Memory B cell (primary cell): ENCODE results near the gene CLDN3.
"Not testable (repeated sequence)": the region's sequence is repeated elsewhere in the genome, so short reads cannot be mapped to it uniquely, and the experiment has no call there.

Experiments
- ATAC-seq: fragments of 150-1000 bp; cut with Tn5 transposase; 2 replicates; pipeline ENCODE4 v1.10.0; 2021; ENCODE audit warnings: low read depth, mild to moderate bottlenecking, moderate library complexity
- DNase-seq, 2 donors: peaks; one replicate each; pipeline ENCODE4 v3.0.0; 2022; ENCODE audit warnings: low spot score in 2 of 2
- H3K27ac Mint-ChIP-seq: one replicate; pipeline ENCODE4 v1.8.0; 2022; ENCODE audit warnings: mild to moderate bottlenecking, moderate library complexity, mixed read lengths
- H3K27me3 Mint-ChIP-seq: one replicate; pipeline ENCODE4 v1.8.0; 2022; ENCODE audit warnings: mixed read lengths
- H3K36me3 Mint-ChIP-seq: one replicate; pipeline ENCODE4 v1.8.0; 2022; ENCODE audit warnings: mild to moderate bottlenecking, mixed read lengths
- H3K4me1 Mint-ChIP-seq: one replicate; pipeline ENCODE4 v1.8.0; 2022; ENCODE audit warnings: mixed read lengths
- H3K4me3 Mint-ChIP-seq: one replicate; pipeline ENCODE4 v1.8.0; 2022; ENCODE audit warnings: mild to moderate bottlenecking, moderate library complexity, mixed read lengths
- H3K9me3 Mint-ChIP-seq: one replicate; pipeline ENCODE4 v1.8.0; 2022; ENCODE audit warnings: mixed read lengths

CLDN3 gene

GRCh38 chr7:73770002-73770859, at the start of gene CLDN3:
Gene CLDN3 (minus strand): TSS chr7:73770270. CDS start chr7:73770049, 221 bp downstream.
- ATAC-seq (peak; percentile 72), DNase-seq (peak in 1 of 2 donors; percentile 21)
- peaks cover 2% of the 10 kb centered on the region for H3K4me1 Mint-ChIP-seq
- peaks cover 1% of the 10 kb centered on the region for H3K36me3 Mint-ChIP-seq
- peaks cover 23% of the 10 kb centered on the region for H3K27me3 Mint-ChIP-seq
- no peaks in the 10 kb centered on the region for H3K9me3 Mint-ChIP-seq
- H3K27ac Mint-ChIP-seq, result no peak within 1 kb of the TSS
- H3K4me3 Mint-ChIP-seq, result peak within 1 kb of the TSS; percentile 67

- Mint-ChIP-seq H3K27ac (no peak overlapping the region), H3K36me3 (no peaks in the 10 kb centered on the region), H3K27me3 (peaks cover 20% of the 10 kb centered on the region), H3K4me3 (no peak overlapping the region), H3K4me1 (no peaks in the 10 kb centered on the region), H3K9me3 (peaks cover 7% of the 10 kb centered on the region)
- no peak for ATAC-seq
- DNase-seq, result no peak
These were observed 47.1 kb upstream of the CLDN3 start for GRCh38 chr7:73817121-73817520.

- no peaks in the 10 kb centered on the region for H3K4me1 Mint-ChIP-seq
- no peak overlapping the region for H3K27ac Mint-ChIP-seq
- no peak for ATAC-seq
These were observed 45.4 kb upstream of the CLDN3 start for GRCh38 chr7:73815436-73815835.

GRCh38 chr7:73812996-73813395, 42.9 kb upstream of the CLDN3 start:
- H3K9me3 Mint-ChIP-seq, result peaks cover 6% of the 10 kb centered on the region
- peaks cover 12% of the 10 kb centered on the region for H3K27me3 Mint-ChIP-seq
- H3K4me3 Mint-ChIP-seq, result no peak overlapping the region
- H3K4me1 Mint-ChIP-seq, result no peaks in the 10 kb centered on the region
- no peak for DNase-seq
- H3K36me3 Mint-ChIP-seq, result no peaks in the 10 kb centered on the region
- ATAC-seq, result no peak
- H3K27ac Mint-ChIP-seq, result no peak overlapping the region

More at GRCh38 chr7:73815436-73815835, 45.4 kb upstream of the CLDN3 start:
- no peak overlapping the region for H3K4me3 Mint-ChIP-seq
- H3K27me3 Mint-ChIP-seq, result peaks cover 19% of the 10 kb centered on the region
- peaks cover 7% of the 10 kb centered on the region for H3K9me3 Mint-ChIP-seq
- no peaks in the 10 kb centered on the region for H3K36me3 Mint-ChIP-seq
- no peak for DNase-seq

GRCh38 chr7:73811760-73812168, 41.7 kb upstream of the CLDN3 start:
- peaks cover 5% of the 10 kb centered on the region for H3K9me3 Mint-ChIP-seq
- no peaks in the 10 kb centered on the region for H3K4me1 Mint-ChIP-seq
- no peak overlapping the region for H3K27ac Mint-ChIP-seq
- H3K27me3 Mint-ChIP-seq, result peaks cover 11% of the 10 kb centered on the region
- ATAC-seq (peak; percentile 60), DNase-seq (no peak)
- no peak overlapping the region for H3K4me3 Mint-ChIP-seq
- no peaks in the 10 kb centered on the region for H3K36me3 Mint-ChIP-seq

- DNase-seq (no peak), ATAC-seq (no peak)
- Mint-ChIP-seq H3K36me3 (no peaks in the 10 kb centered on the region), H3K4me3 (no peak overlapping the region), H3K9me3 (peaks cover 5% of the 10 kb centered on the region), H3K27me3 (peaks cover 11% of the 10 kb centered on the region), H3K4me1 (no peaks in the 10 kb centered on the region), H3K27ac (no peak overlapping the region)
These were observed 40.9 kb upstream of the CLDN3 start for GRCh38 chr7:73810998-73811360.

GRCh38 chr7:73809467-73809951, 39.4 kb upstream of the CLDN3 start:
- Mint-ChIP-seq H3K9me3 (peaks cover 5% of the 10 kb centered on the region), H3K36me3 (no peaks in the 10 kb centered on the region), H3K4me3 (no peak overlapping the region), H3K4me1 (no peaks in the 10 kb centered on the region), H3K27ac (no peak overlapping the region), H3K27me3 (peaks cover 9% of the 10 kb centered on the region)
- ATAC-seq (no peak), DNase-seq (no peak)

- Mint-ChIP-seq H3K4me3 (no peak overlapping the region), H3K9me3 (no peaks in the 10 kb centered on the region), H3K4me1 (no peaks in the 10 kb centered on the region), H3K27ac (no peak overlapping the region), H3K27me3 (peaks cover 5% of the 10 kb centered on the region), H3K36me3 (no peaks in the 10 kb centered on the region)
- DNase-seq (no peak), ATAC-seq (no peak)
These were observed 32.4 kb upstream of the CLDN3 start for GRCh38 chr7:73802459-73802858.

- DNase-seq (no peak), ATAC-seq (no peak)
- Mint-ChIP-seq H3K4me3 (no peak overlapping the region), H3K27me3 (peaks cover 5% of the 10 kb centered on the region), H3K4me1 (no peaks in the 10 kb centered on the region), H3K27ac (no peak overlapping the region), H3K36me3 (no peaks in the 10 kb centered on the region), H3K9me3 (no peaks in the 10 kb centered on the region)
These were observed 31.5 kb upstream of the CLDN3 start for GRCh38 chr7:73801577-73801976.

GRCh38 chr7:73799282-73800141, 29.4 kb upstream of the CLDN3 start:
- DNase-seq, result no peak
- no peaks in the 10 kb centered on the region for H3K9me3 Mint-ChIP-seq
- no peak overlapping the region for H3K4me3 Mint-ChIP-seq
- peaks cover 1% of the 10 kb centered on the region for H3K36me3 Mint-ChIP-seq
- no peaks in the 10 kb centered on the region for H3K4me1 Mint-ChIP-seq
- no peak overlapping the region for H3K27ac Mint-ChIP-seq
- ATAC-seq, result no peak
- peaks cover 5% of the 10 kb centered on the region for H3K27me3 Mint-ChIP-seq

GRCh38 chr7:73797176-73797575, 27.1 kb upstream of the CLDN3 start:
- not testable (repeated sequence) for H3K27me3 Mint-ChIP-seq, ATAC-seq, H3K27ac Mint-ChIP-seq, H3K4me3 Mint-ChIP-seq, H3K36me3 Mint-ChIP-seq, H3K9me3 Mint-ChIP-seq, H3K4me1 Mint-ChIP-seq, DNase-seq

GRCh38 chr7:73796656-73797055, 26.6 kb upstream of the CLDN3 start:
- not testable (repeated sequence) for H3K4me3 Mint-ChIP-seq, H3K27ac Mint-ChIP-seq, H3K9me3 Mint-ChIP-seq, ATAC-seq, H3K4me1 Mint-ChIP-seq, DNase-seq, H3K36me3 Mint-ChIP-seq, H3K27me3 Mint-ChIP-seq

- DNase-seq, H3K9me3 Mint-ChIP-seq, H3K27ac Mint-ChIP-seq, H3K4me1 Mint-ChIP-seq, H3K36me3 Mint-ChIP-seq, H3K27me3 Mint-ChIP-seq, ATAC-seq, H3K4me3 Mint-ChIP-seq: not testable (repeated sequence)
These were observed 25.1 kb upstream of the CLDN3 start for GRCh38 chr7:73795188-73795587.

- not testable (repeated sequence) for H3K27ac Mint-ChIP-seq, H3K9me3 Mint-ChIP-seq, H3K4me3 Mint-ChIP-seq, H3K36me3 Mint-ChIP-seq, DNase-seq, H3K4me1 Mint-ChIP-seq, H3K27me3 Mint-ChIP-seq, ATAC-seq
These were observed 21.2 kb upstream of the CLDN3 start for GRCh38 chr7:73791170-73791690.
